WTC11 (cell line): ENCODE results near the gene SETD7. TPM values are rescaled to one million over a fixed set of nuclear protein-coding genes. Genes with fewer than 3 reads are reported as not detected.

ENCODE experiments used
- ATAC-seq: fragments of 200-7000 bp; cut with Tn5 transposase; 2 replicates; pipeline ENCODE4 v1.10.0; 2021; ENCODE audit warnings: mild to moderate bottlenecking, moderate library complexity
- CTCF ChIA-PET: fragments of 300-600 bp; sonication (Branson Sonifier 250); formaldehyde crosslinking; loops from one replicate; lab custom pipeline; 2021; ENCODE audit warnings: antibody characterized with exemption; lab: Charles Lee
- POLR2A ChIA-PET: fragments of 350-600 bp; sonication (Branson Sonifier 250); formaldehyde crosslinking; loops from one replicate; lab custom pipeline; 2021; ENCODE audit warnings: antibody characterized with exemption; lab: Charles Lee
- DNase-seq: peaks from one replicate; pipeline ENCODE4 v3.0.0; 2021; ENCODE audit warnings: low spot score
- H3K27ac Mint-ChIP-seq: 2 replicates; pipeline ENCODE4 v1.8.0; 2021; ENCODE audit warnings: mixed read lengths
- H3K27me3 Mint-ChIP-seq: 2 replicates; pipeline ENCODE4 v1.8.0; 2021; ENCODE audit warnings: low read depth, mild to moderate bottlenecking, moderate library complexity, mixed read lengths
- H3K36me3 Mint-ChIP-seq: 2 replicates; pipeline ENCODE4 v1.8.0; 2021; ENCODE audit warnings: mixed read lengths
- H3K4me1 Mint-ChIP-seq: 2 replicates; pipeline ENCODE4 v1.8.0; 2022; ENCODE audit warnings: mixed read lengths
- H3K4me3 Mint-ChIP-seq: 2 replicates; pipeline ENCODE4 v1.8.0; 2021; ENCODE audit warnings: mild to moderate bottlenecking, moderate library complexity, mixed read lengths
- H3K9me3 Mint-ChIP-seq: 2 replicates; pipeline ENCODE4 v1.8.0; 2021; ENCODE audit warnings: mixed read lengths
- AR ChIP-seq: fragments of 250-450 bp; sonication (Bioruptor Pico); IDR thresholded peaks from 2 replicates; pipeline ENCODE4 v1.9.0; 2021; ENCODE audit warnings: mild to moderate bottlenecking
- ARID4B ChIP-seq: sonication (generic); formaldehyde crosslinking; IDR thresholded peaks from 2 replicates; pipeline ENCODE4 v1.8.0; 2023; ENCODE audit warnings: missing genetic modification reagents, mild to moderate bottlenecking, borderline replicate concordance
- ATF6 ChIP-seq: sonication (generic); formaldehyde crosslinking; IDR thresholded peaks from 2 replicates; pipeline ENCODE4 v1.8.1; 2023; ENCODE audit warnings: mild to moderate bottlenecking, missing genetic modification reagents
- E2F1 ChIP-seq: sonication (generic); formaldehyde crosslinking; IDR thresholded peaks from 2 replicates; pipeline ENCODE4 v1.8.0; 2022; ENCODE audit warnings: mild to moderate bottlenecking, missing genetic modification reagents
- FOXK1 ChIP-seq: sonication (generic); formaldehyde crosslinking; IDR thresholded peaks from 2 replicates; pipeline ENCODE4 v1.8.0; 2022; ENCODE audit warnings: mild to moderate bottlenecking, moderate library complexity, missing genetic modification reagents
- FOXP4 ChIP-seq: sonication (generic); formaldehyde crosslinking; IDR thresholded peaks from 2 replicates; pipeline ENCODE4 v1.8.0; 2022; ENCODE audit warnings: mild to moderate bottlenecking, missing genetic modification reagents
- GABPB1 ChIP-seq: sonication (generic); formaldehyde crosslinking; IDR thresholded peaks from 2 replicates; pipeline ENCODE4 v1.8.1; 2023; ENCODE audit warnings: mild to moderate bottlenecking, missing genetic modification reagents
- NR3C1 ChIP-seq: sonication (generic); formaldehyde crosslinking; conservative IDR thresholded peaks from 2 replicates; pipeline ENCODE4 v1.8.1; 2023; ENCODE audit warnings: low read depth, mild to moderate bottlenecking, missing genetic modification reagents
- PRRX2 ChIP-seq: fragments of 250-450 bp; sonication (Bioruptor Pico); IDR thresholded peaks from 2 replicates; pipeline ENCODE4 v1.8.0; 2021; ENCODE audit warnings: mild to moderate bottlenecking
- SMAD4 ChIP-seq: sonication (generic); formaldehyde crosslinking; IDR thresholded peaks from 2 replicates; pipeline ENCODE4 v1.8.0; 2022; ENCODE audit warnings: mild to moderate bottlenecking, missing genetic modification reagents
- ZBTB21 ChIP-seq: sonication (generic); formaldehyde crosslinking; IDR thresholded peaks from 2 replicates; pipeline ENCODE4 v1.8.1; 2023; ENCODE audit warnings: mild to moderate bottlenecking, missing genetic modification reagents, borderline replicate concordance
- ZBTB43 ChIP-seq: sonication (generic); formaldehyde crosslinking; IDR thresholded peaks from 2 replicates; pipeline ENCODE4 v1.8.1; 2023; ENCODE audit warnings: mild to moderate bottlenecking, missing genetic modification reagents
- ZNF532 ChIP-seq: fragments of 250-450 bp; sonication (Bioruptor Pico); IDR thresholded peaks from 2 replicates; pipeline ENCODE4 v1.9.0; 2021; ENCODE audit warnings: mild to moderate bottlenecking, borderline replicate concordance
- total RNA-seq: library from RNA; stranded (reverse); gene quantifications from 3 replicates; pipeline ENCODE4 v1.2.3, GENCODE V29; 2021

SETD7 gene
- total RNA-seq, 1 experiment from 2014 or later: 5.6 TPM

- CTCF ChIA-PET: interaction anchor here (0.8 to 1.1 kb wide), 4 partner anchors 50 to 98 kb away, joined by 3 to 4 read pairs (median 3); no protein-coding TSS in a partner anchor
- Mint-ChIP-seq H3K27me3 (peaks cover 27% of the 10 kb centered on the region), H3K27ac (no peak overlapping the region; the same call in 1 of the 2 replicates), H3K9me3 (no peaks in the 10 kb centered on the region), H3K4me1 (peaks cover 21% of the 10 kb centered on the region), H3K4me3 (no peak overlapping the region), H3K36me3 (no peaks in the 10 kb centered on the region)
- TF ChIP-seq NR3C1 (CRISPR knock-in tag) (no peak), AR (CRISPR knock-in tag) (no peak), ZBTB21 (CRISPR knock-in tag) (no peak), SMAD4 (CRISPR knock-in tag) (no peak), ZBTB43 (CRISPR knock-in tag) (no peak)
- POLR2A ChIA-PET: no interaction called here
- DNase-seq (no peak), ATAC-seq (no peak)
Measured at GRCh38 chr4:139564502-139564901, 8.5 kb upstream of the SETD7 start.

GRCh38 chr4:139563515-139563914, 7.5 kb upstream of the SETD7 start:
- no peak for ATAC-seq
- ChIA-PET POLR2A (no interaction called here), CTCF (no interaction called here)
- Mint-ChIP-seq H3K36me3 (no peaks in the 10 kb centered on the region), H3K9me3 (no peaks in the 10 kb centered on the region), H3K4me3 (no peak overlapping the region), H3K4me1 (peaks cover 19% of the 10 kb centered on the region), H3K27ac (no peak overlapping the region), H3K27me3 (peaks cover 37% of the 10 kb centered on the region)
- DNase-seq: no peak
- no peak for TF ChIP-seq E2F1 (CRISPR knock-in tag)

- peaks cover 44% of the 10 kb centered on the region for H3K27me3 Mint-ChIP-seq
- TF ChIP-seq ZNF532 (CRISPR knock-in tag) (no peak), FOXP4 (CRISPR knock-in tag) (no peak), FOXK1 (CRISPR knock-in tag) (no peak), ATF6 (CRISPR knock-in tag) (no peak), PRRX2 (CRISPR knock-in tag) (no peak), ARID4B (CRISPR knock-in tag) (no peak), GABPB1 (CRISPR knock-in tag) (no peak)
Measured at GRCh38 chr4:139562839-139563238, 6.8 kb upstream of the SETD7 start.

More at GRCh38 chr4:139562839-139563238, 6.8 kb upstream of the SETD7 start:
- POLR2A ChIA-PET: no interaction called here
- Mint-ChIP-seq H3K9me3 (no peaks in the 10 kb centered on the region), H3K4me3 (no peak overlapping the region), H3K27ac (no peak overlapping the region), H3K4me1 (peaks cover 19% of the 10 kb centered on the region), H3K36me3 (no peaks in the 10 kb centered on the region)
- no peak for DNase-seq
- no peak for ATAC-seq
- CTCF ChIA-PET: no interaction called here
